GM12874 (cell line): ENCODE measurements around the gene POLR3A.

Experiments used
- CTCF ChIP-seq: IDR thresholded peaks from 2 replicates; pipeline ENCODE4 v1.5.1; 2011; ENCODE audit warnings: low read depth, mild to moderate bottlenecking, control low read depth, low read length, moderate library complexity; ENCODE audit not compliant: insufficient read depth

Gene POLR3A

GRCh38 chr10:78053211-78053868 is 24.0 kb upstream of the POLR3A start:
- TF ChIP-seq CTCF = no peak

GRCh38 chr10:78049851-78050250 is 20.5 kb upstream of the POLR3A start:
- TF ChIP-seq CTCF = no peak

- TF ChIP-seq CTCF = peak; percentile 86
These were observed 18.1 kb upstream of the POLR3A start for GRCh38 chr10:78047314-78047891.

GRCh38 chr10:78046711-78047269 is 17.5 kb upstream of the POLR3A start:
- no peak for TF ChIP-seq CTCF

GRCh38 chr10:78045856-78046255 is 16.5 kb upstream of the POLR3A start:
- no peak for TF ChIP-seq CTCF

GRCh38 chr10:78045237-78045636 is 15.9 kb upstream of the POLR3A start:
- no peak for TF ChIP-seq CTCF

- no peak for TF ChIP-seq CTCF
These were observed 15.4 kb upstream of the POLR3A start for GRCh38 chr10:78044699-78045098.
